Activated CD4-positive, CD25-positive, alpha-beta regulatory T cell treated with anti-CD3 and anti-CD28 coated beads, Interleukin-2, amount 50 U/mL, for 24 hours (primary cell): ENCODE measurements around the gene MSRB1.
A peak's percentile ranks its signal among the peaks of the same experiment; 100 is the strongest.
"Not testable (repeated sequence)": the region's sequence is repeated elsewhere in the genome, so short reads cannot be mapped to it uniquely, and the experiment has no call there.

Source experiments
- ATAC-seq, 2 donors: fragments of 150-1000 bp; cut with Tn5 transposase; one replicate each; pipeline ENCODE4 v1.10.0; 2021; ENCODE audit warnings: mild to moderate bottlenecking in 1 of 2, moderate library complexity in 1 of 2

MSRB1 gene

GRCh38 chr16:1938316-1938715 is 4.7 kb downstream of the MSRB1 start:
- ATAC-seq, result no peak

- ATAC-seq, result no peak
Observed at GRCh38 chr16:1936945-1937479, 6.0 kb downstream of the MSRB1 start.

GRCh38 chr16:1933097-1933661 is 9.8 kb downstream of the MSRB1 start:
- ATAC-seq, result no peak

- ATAC-seq, result no peak
Observed at GRCh38 chr16:1932050-1933028, 10.7 kb downstream of the MSRB1 start.

- ATAC-seq, result no peak
Observed at GRCh38 chr16:1930338-1930720, 12.7 kb downstream of the MSRB1 start.

GRCh38 chr16:1929578-1930337 is 13.2 kb downstream of the MSRB1 start:
- ATAC-seq, result peak; percentile 91 to 93

- ATAC-seq, result peak in 1 of 2 donors; percentile 8
Observed at GRCh38 chr16:1929105-1929504, 13.9 kb downstream of the MSRB1 start.

GRCh38 chr16:1926271-1926670 is 16.7 kb downstream of the MSRB1 start:
- ATAC-seq, result no peak

- ATAC-seq, result no peak
Observed at GRCh38 chr16:1924095-1924494, 18.9 kb downstream of the MSRB1 start.

- ATAC-seq, result peak in 1 of 2 donors; percentile 25
Observed at GRCh38 chr16:1923299-1924034, 19.5 kb downstream of the MSRB1 start.

- ATAC-seq, result no peak
Observed at GRCh38 chr16:1922357-1922756, 20.6 kb downstream of the MSRB1 start.

GRCh38 chr16:1920727-1921171 is 22.2 kb downstream of the MSRB1 start:
- peak in 1 of 2 donors; percentile 51 for ATAC-seq

GRCh38 chr16:1920122-1920521 is 22.9 kb downstream of the MSRB1 start:
- not testable (repeated sequence) for ATAC-seq

- no peak for ATAC-seq
Observed at GRCh38 chr16:1919327-1919998, 23.5 kb downstream of the MSRB1 start.

GRCh38 chr16:1918351-1919326 is 24.4 kb downstream of the MSRB1 start, which contains the start of gene HS3ST6:
Gene HS3ST6, minus strand, starts transcription at chr16:1918415. Its CDS starts 92 bp downstream, at chr16:1918323.
- ATAC-seq, result peak in 1 of 2 donors; percentile 17

GRCh38 chr16:1917665-1918350 is 25.2 kb downstream of the MSRB1 start:
- no peak for ATAC-seq

- ATAC-seq, result no peak
Observed at GRCh38 chr16:1917056-1917664, 25.8 kb downstream of the MSRB1 start.

- no peak for ATAC-seq
Observed at GRCh38 chr16:1916640-1916990, 26.4 kb downstream of the MSRB1 start.
